Trophoblast cell (in vitro differentiated cells and primary cell): Measurements from ENCODE around the gene SESN2.
A peak's percentile ranks its signal among the peaks of the same experiment; 100 is the strongest.

Experiments used
- DNase-seq, 2 donors: peaks; one replicate each; pipeline ENCODE4 v3.0.0-alpha.2; 2016
- H2AFZ ChIP-seq: 2 replicates; pipeline ENCODE4 v1.6.1; 2013; ENCODE audit warnings: low read length, moderate library complexity, mild to moderate bottlenecking; ENCODE audit not compliant: insufficient read depth, poor library complexity
- H2AK5ac ChIP-seq: 2 replicates; pipeline ENCODE4 v1.6.1; 2013; ENCODE audit warnings: mild to moderate bottlenecking, low read length
- H2BK120ac ChIP-seq: 2 replicates; pipeline ENCODE4 v1.6.1; 2013; ENCODE audit warnings: low read length, mild to moderate bottlenecking, moderate library complexity; ENCODE audit not compliant: insufficient read depth, poor library complexity
- H2BK12ac ChIP-seq: 2 replicates; pipeline ENCODE4 v1.6.1; 2013; ENCODE audit warnings: mild to moderate bottlenecking, low read length, moderate library complexity
- H2BK5ac ChIP-seq: 2 replicates; pipeline ENCODE4 v1.6.1; 2013; ENCODE audit warnings: low read length, low read depth, moderate library complexity, mild to moderate bottlenecking; ENCODE audit not compliant: poor library complexity
- H3K14ac ChIP-seq: 2 replicates; pipeline ENCODE4 v1.6.1; 2013; ENCODE audit warnings: mild to moderate bottlenecking, low read length
- H3K18ac ChIP-seq: 2 replicates; pipeline ENCODE4 v1.6.1; 2013; ENCODE audit warnings: mild to moderate bottlenecking, low read length
- H3K23ac ChIP-seq: 2 replicates; pipeline ENCODE4 v1.6.1; 2013; ENCODE audit warnings: low read length
- H3K27ac ChIP-seq: 2 replicates; pipeline ENCODE4 v1.5.1; 2013; ENCODE audit warnings: low read depth, mild to moderate bottlenecking, inconsistent platforms, low read length, moderate library complexity
- H3K27me3 ChIP-seq: 2 replicates; pipeline ENCODE4 v1.6.1; 2013; ENCODE audit warnings: inconsistent platforms, mild to moderate bottlenecking, low read length, moderate library complexity; ENCODE audit not compliant: insufficient read depth
- H3K36me3 ChIP-seq, 2 experiments: 1 replicate in 1 of 2; 2 replicates in 1 of 2; pipeline ENCODE4 v1.6.1; 2013; ENCODE audit warnings: low read length in 2 of 2, mild to moderate bottlenecking in 2 of 2, moderate library complexity in 1 of 2; ENCODE audit not compliant: insufficient read depth in 2 of 2, control insufficient read depth in 1 of 2
- H3K4ac ChIP-seq: 2 replicates; pipeline ENCODE4 v1.6.1; 2013; ENCODE audit warnings: low read depth, mild to moderate bottlenecking, low read length, moderate library complexity
- H3K4me1 ChIP-seq, 2 experiments: 1 replicate in 1 of 2; 2 replicates in 1 of 2; pipeline ENCODE4 v1.6.1; 2013; ENCODE audit warnings: low read length in 2 of 2, mild to moderate bottlenecking in 2 of 2, moderate library complexity in 1 of 2; ENCODE audit not compliant: insufficient read depth in 2 of 2, control insufficient read depth in 1 of 2
- H3K4me2 ChIP-seq: 2 replicates; pipeline ENCODE4 v1.6.1; 2013; ENCODE audit warnings: inconsistent platforms, mild to moderate bottlenecking, low read length, moderate library complexity
- H3K4me3 ChIP-seq: 2 replicates; pipeline ENCODE4 v1.5.1; 2013; ENCODE audit warnings: mild to moderate bottlenecking, low read depth, low read length, inconsistent platforms
- H3K79me1 ChIP-seq: one replicate; pipeline ENCODE4 v1.6.1; 2013; ENCODE audit warnings: low read length
- H3K79me2 ChIP-seq: 2 replicates; pipeline ENCODE4 v1.6.1; 2013; ENCODE audit warnings: low read length, mild to moderate bottlenecking; ENCODE audit not compliant: control insufficient read depth, insufficient read depth, poor library complexity
- H3K9ac ChIP-seq: 2 replicates; pipeline ENCODE4 v1.6.1; 2013; ENCODE audit warnings: mild to moderate bottlenecking, low read length
- H3K9me3 ChIP-seq: 2 replicates; pipeline ENCODE4 v1.6.1; 2013; ENCODE audit warnings: low read depth, mild to moderate bottlenecking, control low read depth, inconsistent platforms, low read length; ENCODE audit not compliant: insufficient read depth
- H4K12ac ChIP-seq: 2 replicates; pipeline ENCODE4 v1.6.1; 2013; ENCODE audit warnings: low read depth, mild to moderate bottlenecking, low read length, moderate library complexity
- H4K8ac ChIP-seq: 2 replicates; pipeline ENCODE4 v1.6.1; 2013; ENCODE audit warnings: low read depth, mild to moderate bottlenecking, low read length, moderate library complexity
- H4K91ac ChIP-seq: one replicate; pipeline ENCODE4 v1.6.1; 2013; ENCODE audit warnings: low read depth, mild to moderate bottlenecking, low read length, moderate library complexity
- WGBS: extraction: QIAGEN DNeasy Blood & Tissue Kit; methylation state at CpG from one replicate; pipeline ENCODE4 v1.1.7; 2013; ENCODE audit warnings: missing lambda C conversion rate; ENCODE audit not compliant: insufficient read length, insufficient coverage; ENCODE audit errors: extremely low coverage; 5-methylcytosine and 5-hydroxymethylcytosine counted together

Gene SESN2

GRCh38 chr1:28229996-28230395, 29.3 kb upstream of the SESN2 start:
- Histone ChIP-seq H4K12ac (no peak overlapping the region), H3K9ac (no peak overlapping the region), H3K18ac (no peak overlapping the region), H3K14ac (no peak overlapping the region), H2BK12ac (no peak overlapping the region), H2BK120ac (no peak overlapping the region), H3K4me1 (no peaks in the 10 kb centered on the region), H2BK5ac (no peak overlapping the region), H3K79me2 (peaks cover 9% of the 10 kb centered on the region), H4K8ac (no peak overlapping the region), H3K36me3 (peaks cover 7 to 12% of the 10 kb centered on the region in 2 experiments), H2AFZ (no peak overlapping the region), H3K9me3 (no peaks in the 10 kb centered on the region), H2AK5ac (no peak overlapping the region), H3K27me3 (no peaks in the 10 kb centered on the region), H3K4me3 (no peak overlapping the region), H3K4ac (no peak overlapping the region), H3K27ac (no peak overlapping the region), H3K4me2 (no peak overlapping the region), H4K91ac (no peak overlapping the region), H3K79me1 (peaks cover 3% of the 10 kb centered on the region), H3K23ac (no peak overlapping the region)
- WGBS, result no CpG with 5 or more reads among the region's 2 CpGs
- peak in 1 of 2 donors; percentile 43 for DNase-seq

- WGBS, result no CpG with 5 or more reads among the region's 40 CpGs
- peak; percentile 91 to 92 for DNase-seq
- Histone ChIP-seq H3K23ac (no peak within 1 kb of the TSS), H3K27ac (no peak within 1 kb of the TSS), H3K79me1 (peaks cover 10% of the 10 kb centered on the region), H3K18ac (peak within 1 kb of the TSS; percentile 77), H3K27me3 (no peaks in the 10 kb centered on the region), H2BK120ac (peak within 1 kb of the TSS; percentile 21), H3K4ac (peak within 1 kb of the TSS; percentile 96), H4K8ac (peak within 1 kb of the TSS; percentile 63), H3K14ac (peak within 1 kb of the TSS; percentile 52), H4K12ac (peak within 1 kb of the TSS; percentile 65), H3K9ac (peak within 1 kb of the TSS; percentile 87), H2AK5ac (peak within 1 kb of the TSS; percentile 57), H2BK12ac (no peak within 1 kb of the TSS), H3K4me1 (peaks cover 7% of the 10 kb centered on the region in 2 experiments), H3K4me3 (peak within 1 kb of the TSS; percentile 88), H3K4me2 (peak within 1 kb of the TSS; percentile 97), H4K91ac (peak within 1 kb of the TSS; percentile 52), H2BK5ac (peak within 1 kb of the TSS; percentile 7), H2AFZ (peak within 1 kb of the TSS; percentile 53), H3K36me3 (peaks cover 4% of the 10 kb centered on the region in 2 experiments), H3K79me2 (peaks cover 18% of the 10 kb centered on the region), H3K9me3 (no peaks in the 10 kb centered on the region)
These were observed 26.6 kb upstream of the SESN2 start, which contains the start of gene DNAJC8 for GRCh38 chr1:28232558-28233263. TSS of gene DNAJC8 (minus strand) at chr1:28233029. CDS start at chr1:28232998, 31 bp downstream.

- Histone ChIP-seq H3K14ac (no peak overlapping the region), H2AFZ (peak overlapping the region; percentile 20), H3K18ac (no peak overlapping the region), H4K91ac (no peak overlapping the region), H3K4me3 (no peak overlapping the region), H2BK120ac (no peak overlapping the region), H3K27me3 (no peaks in the 10 kb centered on the region), H3K9ac (no peak overlapping the region), H2BK5ac (no peak overlapping the region), H3K27ac (no peak overlapping the region), H3K9me3 (no peaks in the 10 kb centered on the region), H3K4ac (no peak overlapping the region), H2BK12ac (no peak overlapping the region), H3K79me1 (peaks cover 10% of the 10 kb centered on the region), H4K8ac (peak overlapping the region; percentile 41), H2AK5ac (no peak overlapping the region), H3K4me1 (peaks cover 7% of the 10 kb centered on the region in 2 experiments), H3K4me2 (no peak overlapping the region), H4K12ac (no peak overlapping the region), H3K36me3 (peaks cover 0 to 8% of the 10 kb centered on the region in 2 experiments), H3K79me2 (peaks cover 18% of the 10 kb centered on the region), H3K23ac (no peak overlapping the region)
- no peak for DNase-seq
- no CpG with 5 or more reads among the region's 14 CpGs for WGBS
These were observed 26.1 kb upstream of the SESN2 start for GRCh38 chr1:28233264-28233606.

GRCh38 chr1:28235755-28236655, 23.3 kb upstream of the SESN2 start, which contains the start of gene ATP5IF1:
TSS of gene ATP5IF1 (plus strand) at chr1:28236124. CDS start at chr1:28236184, 60 bp downstream.
- Histone ChIP-seq H4K8ac (peak within 1 kb of the TSS; percentile 92), H3K9ac (peak within 1 kb of the TSS; percentile 76), H3K79me1 (peaks cover 10% of the 10 kb centered on the region), H3K27ac (peak within 1 kb of the TSS; percentile 66), H3K9me3 (no peaks in the 10 kb centered on the region), H3K23ac (peak within 1 kb of the TSS; percentile 56), H3K4ac (peak within 1 kb of the TSS; percentile 81), H2BK12ac (no peak within 1 kb of the TSS), H2AFZ (peak within 1 kb of the TSS; percentile 96), H3K14ac (peak within 1 kb of the TSS; percentile 95), H2AK5ac (peak within 1 kb of the TSS; percentile 35), H3K18ac (peak within 1 kb of the TSS; percentile 88), H3K4me1 (peaks cover 7% of the 10 kb centered on the region in 2 experiments), H3K27me3 (no peaks in the 10 kb centered on the region), H2BK120ac (peak within 1 kb of the TSS; percentile 62), H4K12ac (peak within 1 kb of the TSS; percentile 76), H2BK5ac (peak within 1 kb of the TSS; percentile 19), H3K79me2 (peaks cover 18% of the 10 kb centered on the region), H4K91ac (peak within 1 kb of the TSS; percentile 78), H3K4me2 (peak within 1 kb of the TSS; percentile 81), H3K36me3 (peaks cover 0 to 7% of the 10 kb centered on the region in 2 experiments), H3K4me3 (peak within 1 kb of the TSS; percentile 94)
- DNase-seq, result peak; percentile 98 to 99
- no CpG with 5 or more reads among the region's 60 CpGs for WGBS
